GM21390 (cell line): ENCODE results near the gene SOX2.

Experiments used
- ATAC-seq: cut with Tn5 transposase; IDR thresholded peaks from one replicate; pipeline ENCODE4 v1.9.1; 2021; ENCODE audit not compliant: unreplicated experiment

SOX2 gene

DNA sequence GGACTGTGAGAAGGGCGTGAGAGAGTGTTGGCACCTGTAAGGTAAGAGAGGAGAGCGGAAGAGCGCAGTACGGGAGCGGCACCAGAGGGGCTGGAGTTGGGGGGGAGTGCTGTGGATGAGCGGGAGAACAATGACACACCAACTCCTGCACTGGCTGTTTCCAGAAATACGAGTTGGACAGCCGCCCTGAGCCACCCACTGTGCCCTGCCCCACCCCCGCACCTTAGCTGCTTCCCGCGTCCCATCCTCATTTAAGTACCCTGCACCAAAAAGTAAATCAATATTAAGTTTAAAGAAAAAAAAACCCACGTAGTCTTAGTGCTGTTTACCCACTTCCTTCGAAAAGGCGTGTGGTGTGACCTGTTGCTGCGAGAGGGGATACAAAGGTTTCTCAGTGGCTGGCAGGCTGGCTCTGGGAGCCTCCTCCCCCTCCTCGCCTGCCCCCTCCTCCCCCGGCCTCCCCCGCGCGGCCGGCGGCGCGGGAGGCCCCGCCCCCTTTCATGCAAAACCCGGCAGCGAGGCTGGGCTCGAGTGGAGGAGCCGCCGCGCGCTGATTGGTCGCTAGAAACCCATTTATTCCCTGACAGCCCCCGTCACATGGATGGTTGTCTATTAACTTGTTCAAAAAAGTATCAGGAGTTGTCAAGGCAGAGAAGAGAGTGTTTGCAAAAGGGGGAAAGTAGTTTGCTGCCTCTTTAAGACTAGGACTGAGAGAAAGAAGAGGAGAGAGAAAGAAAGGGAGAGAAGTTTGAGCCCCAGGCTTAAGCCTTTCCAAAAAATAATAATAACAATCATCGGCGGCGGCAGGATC, at the start of gene SOX2:
SOX2 (plus strand) TSS at position 601 of the 811 bp plus-strand sequence. CDS start 436 bp downstream, outside the sequence.
- ATAC-seq = peak; percentile 45

DNA sequence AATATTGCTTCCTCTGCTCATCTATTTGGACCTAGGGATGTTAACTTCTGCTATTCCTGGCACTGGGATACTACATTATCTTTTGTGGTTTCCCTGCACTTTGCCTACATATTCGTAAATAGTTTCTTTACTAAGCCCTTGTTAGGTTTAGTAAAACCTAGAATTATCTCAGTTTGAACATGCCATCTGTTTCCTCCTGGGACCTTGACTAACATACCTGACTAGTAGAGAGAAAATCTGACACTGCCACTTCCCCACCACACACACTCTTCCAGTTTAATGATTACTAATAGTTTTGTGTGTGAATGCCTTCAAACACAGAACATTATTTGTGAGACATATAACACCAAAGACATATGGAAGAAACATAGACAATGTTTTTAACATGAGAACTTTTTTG, 28.2 kb upstream of the SOX2 start:
- ATAC-seq = no peak

DNA sequence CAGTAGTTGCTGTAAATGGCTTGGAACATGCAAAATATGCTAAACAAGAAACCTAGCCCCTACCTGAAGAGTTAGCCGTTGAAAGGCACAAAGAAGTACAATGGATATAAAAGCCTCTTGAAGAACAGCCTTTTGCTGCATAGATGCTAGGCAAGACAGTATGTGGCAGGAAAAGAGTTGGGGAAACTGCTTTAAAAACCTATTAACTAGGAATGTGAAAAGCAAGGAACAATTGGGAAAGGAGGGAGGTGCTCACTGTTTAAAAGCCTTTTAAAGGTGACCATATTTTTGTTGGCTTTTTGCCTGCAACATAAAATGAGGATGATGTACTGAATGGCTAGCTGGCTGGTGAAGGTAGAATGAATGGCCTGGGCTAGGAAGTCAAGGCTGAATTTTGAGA, 24.5 kb upstream of the SOX2 start:
- no peak for ATAC-seq

DNA sequence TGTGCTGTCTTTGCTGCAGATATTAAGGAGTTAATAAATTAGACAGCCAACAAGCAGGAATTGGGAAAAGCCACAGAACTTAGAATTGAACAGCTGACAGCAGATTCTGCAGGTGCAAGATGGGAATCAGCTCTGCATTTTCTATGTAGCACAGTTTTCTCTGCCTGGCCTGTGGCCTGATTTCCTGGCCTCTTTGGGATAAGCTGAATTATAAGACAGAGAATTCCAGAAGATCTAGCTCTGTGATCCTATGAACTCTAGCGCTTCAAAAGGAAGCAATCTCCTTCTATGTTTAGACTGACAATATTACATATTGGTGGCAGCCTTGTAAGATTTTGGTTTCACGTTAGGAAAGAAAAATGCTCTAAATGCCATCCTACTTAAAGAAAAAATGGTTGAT, 24.0 kb upstream of the SOX2 start:
- ATAC-seq = no peak

DNA sequence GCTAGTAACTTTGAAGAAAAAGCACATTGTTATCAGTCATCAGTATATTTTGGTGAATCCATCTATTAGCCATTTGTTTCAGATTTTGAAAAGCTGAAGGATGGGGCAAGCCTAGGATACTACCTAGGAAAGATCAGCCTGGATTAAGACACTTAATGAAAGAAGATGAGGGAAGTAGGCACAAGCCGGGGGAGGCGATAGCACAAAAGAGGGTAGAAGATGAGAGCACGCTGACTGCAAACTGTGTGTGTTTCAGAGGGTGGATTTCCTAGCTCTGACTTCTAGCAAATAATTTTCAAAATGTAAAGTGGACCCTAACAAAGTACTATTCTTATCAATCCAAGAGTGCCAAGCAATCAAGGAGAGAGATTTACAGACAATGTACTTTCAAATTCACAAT, 22.2 kb upstream of the SOX2 start:
- no peak for ATAC-seq

DNA sequence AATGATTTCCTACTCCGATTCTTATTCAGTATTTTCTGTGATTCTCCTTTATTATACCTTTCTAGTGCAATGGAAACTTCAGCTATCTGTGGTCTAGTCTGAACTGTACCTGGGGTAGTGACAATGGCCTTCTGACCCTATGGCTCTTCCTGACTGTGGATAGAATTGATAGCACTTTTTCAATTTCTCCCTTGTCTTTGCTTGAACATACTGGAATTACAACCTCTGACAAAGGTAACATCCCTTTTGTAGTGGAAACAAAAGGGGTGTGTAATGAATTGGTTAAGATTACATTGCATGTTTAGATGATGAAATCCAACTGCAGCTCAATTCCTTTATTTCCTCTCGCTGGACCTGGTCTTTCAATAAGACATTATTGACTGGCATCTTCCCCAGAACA, 21.0 kb upstream of the SOX2 start:
- ATAC-seq = no peak

DNA sequence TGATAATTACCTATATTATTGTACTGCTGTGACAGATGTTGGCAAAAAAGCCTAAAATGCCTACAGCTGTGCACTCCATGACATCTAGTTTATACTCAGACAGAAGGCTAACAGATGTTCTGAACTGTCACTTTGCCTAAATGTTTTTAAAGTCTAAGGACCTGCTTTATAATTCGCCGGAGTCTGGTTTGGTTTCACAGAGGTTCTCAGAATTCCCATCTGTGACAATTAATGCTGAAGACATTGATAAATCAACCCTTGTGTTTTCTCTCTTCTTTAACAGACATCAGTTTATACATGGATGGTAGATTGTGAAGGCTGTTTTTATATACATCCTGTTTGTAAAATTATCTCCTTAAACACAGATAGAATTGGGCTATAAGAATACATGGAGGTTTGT, 19.8 kb upstream of the SOX2 start:
- no peak for ATAC-seq

DNA sequence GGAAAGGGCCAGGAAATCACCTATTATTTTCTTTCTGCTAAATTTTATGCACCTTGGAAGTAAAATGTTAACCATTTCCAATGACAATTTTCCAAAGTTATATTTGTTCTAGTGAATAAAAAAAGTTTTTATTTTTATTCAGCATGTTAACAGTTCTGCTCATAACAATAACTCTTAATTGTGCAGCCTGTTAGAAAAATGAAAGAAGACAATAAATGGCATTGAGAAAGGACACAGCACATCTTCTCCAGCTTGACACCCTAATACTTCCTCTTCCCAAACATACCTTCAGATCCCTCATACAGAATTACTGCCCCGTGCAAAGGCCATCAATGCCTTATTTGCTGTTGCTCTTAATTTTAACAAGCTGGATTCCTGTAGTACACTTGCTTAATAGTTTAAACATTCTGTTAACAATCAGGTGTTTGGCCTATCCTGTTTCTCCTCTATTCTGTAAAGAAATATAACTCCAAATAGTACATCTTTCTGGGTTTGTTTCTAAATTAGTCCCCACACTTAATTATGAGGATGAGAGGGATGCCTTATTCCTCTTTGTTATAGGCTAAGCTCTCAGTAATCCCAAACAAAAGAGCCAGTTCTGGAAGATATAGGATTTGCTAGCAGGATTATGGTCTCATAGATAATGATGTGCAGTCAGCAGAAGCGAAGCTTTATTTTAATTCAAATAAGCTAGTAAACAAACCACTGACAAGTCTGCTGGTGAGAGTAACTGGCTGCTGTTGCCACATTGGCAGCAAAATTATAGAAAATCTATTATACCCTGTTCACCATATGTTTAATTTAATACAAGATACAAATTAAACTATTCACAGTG, 19.2 kb upstream of the SOX2 start:
- no peak for ATAC-seq

DNA sequence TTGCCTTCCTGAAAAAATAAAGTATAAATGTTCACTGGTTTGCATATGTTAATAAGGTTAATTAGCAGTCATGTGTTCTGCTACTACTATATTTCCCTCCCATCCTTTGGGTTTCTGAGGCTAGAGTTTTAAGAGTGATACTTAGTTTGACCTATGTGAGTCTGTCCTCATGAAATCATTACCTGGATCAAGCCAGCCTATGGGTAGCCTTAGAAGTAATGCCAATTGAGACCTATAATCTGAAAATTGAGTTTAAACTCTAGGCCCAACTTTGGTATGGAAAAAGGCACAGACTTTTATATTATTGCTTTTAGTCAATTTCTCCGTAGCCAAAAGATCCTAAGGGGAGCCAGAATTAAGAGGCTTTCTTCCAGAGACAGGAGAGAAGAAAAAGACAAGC, 18.4 kb upstream of the SOX2 start:
- ATAC-seq = no peak

DNA sequence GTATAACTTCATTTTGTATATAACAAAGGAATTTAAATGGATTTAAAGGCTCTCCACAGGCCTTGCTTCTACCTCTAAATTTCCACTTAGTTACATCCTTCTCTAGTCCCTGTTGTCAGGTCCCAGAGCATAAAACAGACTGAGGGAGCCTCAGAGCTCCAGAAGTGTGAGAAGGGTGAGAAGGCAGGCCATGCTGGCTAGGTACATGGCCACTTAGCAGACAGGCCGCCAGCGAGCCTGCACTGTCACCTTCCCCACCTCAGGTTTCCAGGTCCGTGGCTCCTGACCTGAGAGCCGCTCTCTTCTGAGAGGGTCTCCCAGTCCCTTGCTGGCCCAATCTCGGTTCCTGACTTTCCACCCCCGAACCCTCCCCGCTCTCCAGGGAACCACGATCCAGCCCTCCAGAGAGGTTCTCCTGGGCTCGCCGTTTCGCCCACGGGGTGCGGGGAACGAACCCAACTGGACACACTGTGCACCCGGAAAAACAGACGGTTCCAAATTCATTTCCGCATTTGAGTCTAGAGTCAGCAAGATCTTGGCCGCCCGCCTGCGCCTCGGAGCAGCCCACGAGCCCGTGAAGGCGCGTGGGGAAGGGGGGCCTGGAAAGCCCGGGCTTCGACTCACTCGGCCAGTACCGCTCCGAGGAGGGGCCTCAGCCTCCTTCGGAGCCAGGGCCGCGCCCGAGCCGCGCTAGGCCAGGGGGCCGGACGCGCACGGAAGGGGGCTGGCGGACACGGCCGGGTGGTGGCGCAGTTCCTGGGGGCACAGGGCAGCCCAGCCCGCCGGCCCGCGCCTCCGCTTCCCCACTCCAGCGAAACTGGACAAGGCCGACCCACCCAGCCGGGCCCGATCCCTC, 16.7 kb upstream of the SOX2 start:
- no peak for ATAC-seq

DNA sequence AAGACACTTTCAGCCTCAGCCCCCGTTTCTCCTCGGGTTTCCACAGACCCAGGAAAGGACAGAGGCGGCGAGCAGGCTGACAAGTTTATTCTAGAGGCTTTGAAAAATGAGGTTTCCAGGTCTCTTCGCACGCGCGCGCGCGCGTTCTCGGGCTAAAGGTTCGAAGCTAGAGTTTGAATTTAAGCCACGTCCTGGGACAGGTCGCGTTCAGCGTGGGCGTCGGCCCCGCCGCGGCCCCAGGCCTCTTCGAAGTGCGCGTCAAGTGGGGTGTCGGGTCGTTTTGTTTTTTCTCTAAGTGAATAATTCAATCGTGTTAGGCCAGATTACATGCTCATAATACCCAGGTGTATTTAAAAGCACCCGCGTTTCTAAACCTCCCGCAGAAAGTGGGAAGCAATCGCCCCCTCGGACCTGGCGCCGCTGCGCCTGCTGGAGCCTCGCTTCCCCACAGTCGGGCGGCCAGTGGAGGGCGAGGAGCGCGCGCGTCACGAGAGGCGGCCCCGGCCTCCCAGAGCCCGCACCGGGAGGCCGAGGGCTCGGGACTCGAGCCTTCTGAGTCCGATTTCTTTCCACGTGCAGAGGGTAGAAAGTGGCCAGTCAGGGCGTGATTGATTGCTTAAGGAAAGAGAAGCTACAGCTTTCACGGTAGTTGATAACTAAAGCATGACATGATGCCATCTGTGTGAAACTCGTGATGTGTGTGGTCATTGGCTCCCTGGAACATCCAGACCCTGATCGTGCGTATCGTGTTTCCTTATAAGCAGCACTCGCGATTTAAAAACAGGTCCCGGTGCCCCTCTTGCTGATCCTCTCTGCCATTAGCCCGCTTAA, 15.8 kb upstream of the SOX2 start:
- no peak for ATAC-seq

DNA sequence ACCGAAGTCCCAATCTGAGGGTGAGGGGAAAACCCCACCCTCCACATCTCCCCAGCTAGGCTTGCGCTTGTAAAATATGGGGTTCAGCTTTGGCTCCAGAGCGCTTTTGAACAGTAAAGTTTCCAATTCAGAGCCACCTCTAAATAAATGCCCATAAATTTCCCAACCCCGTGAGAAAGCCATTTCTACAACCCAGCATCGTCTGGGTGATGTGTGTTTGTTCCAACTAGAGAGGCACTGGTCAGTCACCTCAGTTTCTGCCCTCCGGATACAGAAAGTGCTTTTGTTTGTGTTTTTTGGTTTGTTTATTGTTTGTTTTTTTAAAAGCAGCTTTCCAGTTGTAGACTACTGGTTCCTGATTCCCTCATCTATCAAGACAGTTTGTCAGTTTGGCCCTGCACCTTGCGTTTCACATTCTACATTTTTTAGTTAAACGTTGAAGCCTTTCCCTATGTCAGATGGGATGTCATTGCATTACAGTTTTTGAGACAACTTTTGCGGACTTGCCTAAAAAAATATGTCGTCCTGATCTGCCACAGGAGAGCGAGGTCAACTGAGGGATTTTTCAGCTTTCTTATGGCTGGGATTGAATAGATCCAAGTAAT, 15.0 kb upstream of the SOX2 start:
- no peak for ATAC-seq

DNA sequence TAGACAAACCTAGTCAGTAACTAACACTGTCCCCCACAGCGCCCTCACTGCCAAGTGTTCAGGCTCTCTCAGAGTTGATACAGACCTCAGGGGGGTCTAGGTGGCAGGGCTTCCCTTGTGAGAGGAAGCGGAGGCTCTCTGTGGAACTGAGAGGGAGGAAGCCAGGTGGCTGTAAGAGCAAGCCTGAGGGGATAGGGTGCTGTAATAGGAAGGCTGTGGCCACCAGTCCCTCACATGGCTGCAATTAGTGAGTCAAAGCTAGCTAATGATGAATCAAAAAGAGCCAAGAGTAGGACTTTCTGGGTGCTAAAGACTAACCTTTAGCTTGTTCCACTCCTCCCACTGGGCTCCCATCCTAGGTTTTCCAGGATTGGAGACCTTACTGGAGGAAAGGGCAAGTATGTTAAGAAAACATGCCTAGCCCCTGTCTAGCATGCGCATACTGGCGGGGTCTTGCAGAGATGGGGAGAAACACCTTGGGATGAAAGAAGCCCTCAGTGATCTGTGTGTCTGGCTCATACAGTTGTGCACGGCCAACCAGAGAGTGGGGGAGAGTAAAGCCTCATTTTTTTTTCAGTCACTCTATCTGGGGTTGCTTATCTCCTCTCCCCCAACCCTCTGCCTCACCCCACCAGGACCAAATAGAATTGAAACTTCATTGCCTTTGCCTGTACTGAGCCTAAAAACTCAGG, 13.3 kb upstream of the SOX2 start:
- no peak for ATAC-seq

DNA sequence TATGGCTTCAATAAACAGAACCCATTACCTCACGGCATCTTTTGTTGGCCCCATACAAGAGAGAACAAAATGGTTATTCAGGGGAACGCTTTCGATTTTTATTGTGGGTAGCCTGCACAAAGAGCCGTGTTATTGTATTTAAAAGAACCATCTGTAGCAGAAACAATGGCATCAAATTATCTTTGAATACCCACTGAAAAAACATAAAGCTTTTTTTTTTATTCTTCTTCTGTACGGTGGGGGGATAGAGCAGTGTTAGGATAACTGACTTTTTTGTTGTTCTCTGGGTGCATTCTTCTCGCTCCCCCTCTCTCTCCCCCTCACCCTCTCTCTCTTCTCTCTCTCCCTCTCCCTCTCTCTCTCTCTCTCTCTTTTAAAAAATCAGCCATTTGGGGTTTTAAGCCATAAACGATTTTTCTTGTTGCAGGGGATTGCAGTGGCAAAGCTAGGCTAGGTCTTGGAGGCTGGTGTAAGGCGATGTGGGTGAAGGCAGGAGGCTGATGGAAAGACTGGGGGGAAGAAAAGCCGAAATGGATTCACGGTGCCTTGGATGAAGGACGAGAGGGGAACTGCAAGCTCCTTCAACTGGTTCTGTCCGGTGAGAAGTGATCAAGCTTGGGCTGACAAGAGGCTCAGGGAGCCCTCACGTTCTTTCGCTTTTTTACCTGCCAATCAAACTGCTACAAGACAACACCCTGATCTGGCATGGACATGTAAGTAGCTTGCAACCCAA, 12.4 kb upstream of the SOX2 start:
- ATAC-seq = no peak

DNA sequence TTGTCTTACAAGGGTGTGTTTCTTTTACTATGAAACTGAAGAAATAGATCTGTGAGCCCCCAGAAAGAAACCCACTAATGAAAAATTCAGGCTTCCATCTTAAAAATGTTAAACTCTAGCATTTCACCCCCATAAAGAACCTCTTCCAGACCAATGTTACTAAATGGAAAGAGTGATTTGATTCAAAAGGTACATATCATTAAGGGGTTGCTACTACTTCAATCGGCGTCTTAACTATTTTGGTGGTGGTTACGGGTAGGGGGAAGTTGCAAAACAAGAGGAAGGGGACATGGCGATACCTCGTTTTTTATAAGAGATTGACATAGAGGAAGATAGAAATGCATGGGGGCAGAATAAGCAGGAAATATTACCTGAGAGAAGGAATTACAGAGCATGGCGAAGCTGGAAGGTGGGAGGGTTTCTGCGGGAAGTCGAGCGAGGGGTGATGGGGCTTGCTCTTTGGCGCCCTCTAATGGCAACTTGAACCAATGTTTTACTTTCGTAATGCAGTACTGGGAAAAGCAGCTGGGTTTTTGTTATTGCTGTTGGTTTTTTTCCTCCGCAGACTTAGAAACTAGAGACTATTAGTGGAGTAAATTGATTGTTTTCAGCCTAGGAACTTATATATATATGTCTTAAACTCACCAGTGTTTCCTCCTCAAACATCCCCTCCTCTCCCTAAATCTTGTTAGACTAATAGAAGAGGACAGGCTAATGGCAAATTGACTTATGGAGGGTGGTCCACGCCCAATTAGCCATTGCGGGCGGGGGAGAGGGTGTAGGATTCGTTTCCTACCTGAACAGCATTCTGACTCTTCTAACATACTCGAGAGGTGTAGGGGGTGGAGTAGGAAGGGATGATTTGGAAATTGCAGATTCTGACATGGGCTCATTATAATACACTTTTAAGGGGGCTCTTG, 11.3 kb upstream of the SOX2 start:
- peak; percentile 68 for ATAC-seq

DNA sequence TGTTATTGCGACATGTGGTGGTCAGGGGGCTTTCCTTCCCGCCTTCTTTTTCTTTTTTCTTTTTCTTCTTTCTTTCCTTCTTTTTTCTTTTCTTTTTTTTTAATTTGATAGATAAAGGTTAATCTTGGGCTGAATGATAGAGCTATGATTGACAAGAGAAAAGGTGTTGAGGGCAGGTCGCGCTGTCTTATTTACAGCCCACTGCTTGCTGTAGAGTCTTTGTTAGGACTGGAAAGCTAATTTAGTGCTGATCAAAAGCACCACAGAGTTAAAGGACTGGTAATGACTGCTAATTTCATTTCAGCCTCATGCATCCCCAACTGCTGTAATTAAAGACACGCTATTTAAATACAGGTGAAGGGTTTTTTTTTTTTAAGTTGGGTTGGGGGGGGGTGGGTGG, 10.6 kb upstream of the SOX2 start:
- no peak for ATAC-seq

DNA sequence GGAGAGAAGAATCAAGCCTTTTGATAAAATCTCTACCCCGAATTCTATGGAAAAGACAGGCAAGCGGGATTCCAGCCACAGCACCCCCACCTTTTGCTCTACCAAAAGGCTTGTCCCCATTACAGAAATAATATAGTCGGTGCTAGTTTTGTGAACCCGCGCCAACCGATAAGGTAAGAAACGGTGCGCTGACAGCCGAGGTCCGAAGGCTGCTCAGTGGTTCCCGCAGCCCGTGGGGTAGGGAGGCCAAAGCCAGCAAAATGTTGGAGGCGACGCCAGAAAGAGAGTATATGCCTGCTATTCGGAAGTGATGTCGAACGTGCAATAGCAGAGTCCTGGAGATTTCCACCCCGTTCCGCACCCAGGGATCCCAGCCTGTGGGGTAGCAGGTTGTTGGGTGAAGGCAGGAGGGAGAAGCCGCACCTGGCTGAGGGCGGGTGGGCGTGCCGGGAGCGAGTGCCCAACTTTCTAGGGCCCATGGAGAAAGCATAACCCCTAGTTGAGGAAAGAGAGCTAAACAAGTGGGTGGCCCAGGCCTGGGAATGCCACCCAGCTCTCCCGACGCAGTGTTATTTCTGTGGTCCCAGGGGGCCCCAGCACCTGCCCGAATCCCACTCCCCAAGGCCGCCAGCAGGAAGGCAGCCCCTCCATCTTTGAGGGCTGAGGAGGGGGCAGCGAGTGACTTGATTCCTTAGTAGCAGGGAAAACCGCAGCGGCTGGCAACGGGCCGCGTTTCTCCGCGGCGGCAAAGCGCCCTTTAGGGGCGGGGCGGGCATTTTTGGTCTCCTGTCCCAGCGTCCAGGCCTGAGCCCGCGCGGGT, 7.9 kb upstream of the SOX2 start:
- no peak for ATAC-seq
